HepG2 (cell line): ENCODE results near the gene HOXA13. TPM values are rescaled to one million over a fixed set of nuclear protein-coding genes. Genes with fewer than 3 reads are reported as not detected.

Experiments
- ATF7-NPFF ChIP-seq: sonication (generic); formaldehyde crosslinking; IDR thresholded peaks from 2 replicates; pipeline ENCODE4 v1.8.1; 2023; ENCODE audit warnings: mild to moderate bottlenecking, low read depth, missing genetic modification reagents, moderate library complexity
- BRCA1 ChIP-seq: sonication (generic); formaldehyde crosslinking; IDR thresholded peaks from 2 replicates; pipeline ENCODE4 v1.4.0; 2020; ENCODE audit warnings: missing genetic modification reagents
- KAT2B ChIP-seq: fragments of 150-350 bp; IDR thresholded peaks from 2 replicates; pipeline ENCODE4 v1.6.1; 2014; ENCODE audit warnings: low read depth, low read length, borderline replicate concordance
- KLF11 ChIP-seq: IDR thresholded peaks from 2 replicates; pipeline ENCODE4 v1.6.1; 2016; ENCODE audit warnings: missing compliant biosample characterization
- KMT2A ChIP-seq: sonication (generic); formaldehyde crosslinking; IDR thresholded peaks from 2 replicates; pipeline ENCODE4 v1.4.0; 2020; ENCODE audit warnings: missing genetic modification reagents
- MBNL3 ChIP-seq: fragments of 250-450 bp; sonication (Bioruptor Pico); conservative IDR thresholded peaks from 2 replicates; pipeline ENCODE4 v1.8.0; 2022; ENCODE audit warnings: mild to moderate bottlenecking, inconsistent platforms
- NFIC ChIP-seq: IDR thresholded peaks from 2 replicates; pipeline ENCODE4 v1.6.1; 2012; ENCODE audit warnings: mild to moderate bottlenecking, low read length, inconsistent platforms
- POLR2A ChIP-seq, 2 experiments: IDR thresholded peaks; 2 replicates each; pipeline ENCODE4 v1.6.1; 2011; ENCODE audit warnings: low read depth in 2 of 2, low read length in 2 of 2, mild to moderate bottlenecking in 1 of 2, moderate library complexity in 1 of 2; ENCODE audit not compliant: insufficient read depth in 1 of 2
- REST ChIP-seq, 2 experiments: IDR thresholded peaks; 2 replicates each; pipeline ENCODE4 v1.6.1; 2011 to 2012; ENCODE audit warnings: low read length in 2 of 2, borderline replicate concordance in 1 of 2, low read depth in 1 of 2, mild to moderate bottlenecking in 1 of 2, moderate library complexity in 1 of 2
- ZBTB33 ChIP-seq: sonication (generic); formaldehyde crosslinking; IDR thresholded peaks from 2 replicates; pipeline ENCODE4 v1.4.0; 2020; ENCODE audit warnings: missing genetic modification reagents
- ZBTB38 ChIP-seq: sonication (generic); formaldehyde crosslinking; IDR thresholded peaks from 2 replicates; pipeline ENCODE4 v1.5.1; 2020; ENCODE audit warnings: mild to moderate bottlenecking, missing genetic modification reagents
- ZHX2 ChIP-seq, 2 experiments: sonication (generic) in 1 of 2; formaldehyde crosslinking in 1 of 2; IDR thresholded peaks; 2 replicates each; pipeline versions ENCODE4 v1.6.1 to v1.9.0; 2014 to 2022; ENCODE audit warnings: antibody characterized with exemption in 1 of 2, borderline replicate concordance in 1 of 2, inconsistent platforms in 1 of 2, low read depth in 1 of 2, missing genetic modification reagents in 1 of 2
- ZNF12 ChIP-seq: sonication (generic); formaldehyde crosslinking; IDR thresholded peaks from 2 replicates; pipeline ENCODE4 v1.5.0; 2020; ENCODE audit warnings: missing genetic modification reagents
- ZNF160 ChIP-seq: sonication (generic); formaldehyde crosslinking; IDR thresholded peaks from 2 replicates; pipeline ENCODE4 v1.8.0; 2022; ENCODE audit warnings: mild to moderate bottlenecking, inconsistent platforms, missing genetic modification reagents
- ZNF251 ChIP-seq: sonication (generic); formaldehyde crosslinking; IDR thresholded peaks from 2 replicates; pipeline ENCODE4 v1.9.0; 2021; ENCODE audit warnings: mild to moderate bottlenecking, missing genetic modification reagents
- ZNF839 ChIP-seq: sonication (generic); formaldehyde crosslinking; IDR thresholded peaks from 2 replicates; pipeline ENCODE4 v1.4.0; 2020; ENCODE audit warnings: missing genetic modification reagents, mild to moderate bottlenecking, borderline replicate concordance
- polyA plus RNA-seq, 8 experiments: library from polyadenylated mRNA; depleted of rRNA in 3 of 8; stranded (reverse) in 7 of 8; unstranded in 1 of 8; fragments of >200 nt; fragmentation: Illumina TruSeq in 4 of 8; extraction: Trizol in 4 of 8; gene quantifications; 2 replicates each; pipeline versions ENCODE4 v1.2.1 to v1.2.3, GENCODE V29; 2011 to 2016; ENCODE audit warnings: low read depth in 4 of 8, missing spikeins in 1 of 8, mixed read lengths in 1 of 8; ENCODE audit not compliant: insufficient read depth in 1 of 8
- total RNA-seq, 5 experiments: library from RNA; depleted of rRNA; stranded (reverse); fragments of >200 nt; fragmentation: Illumina TruSeq; extraction: Trizol; gene quantifications; 2 replicates each; pipeline ENCODE4 v1.2.3, GENCODE V29; 2016; ENCODE audit warnings: low read depth in 1 of 5

The HOXA13 gene
- total and polyA plus RNA-seq, 2 of the 13 experiments (the other 11 are each of a cell fraction or from before 2014, with no cell fraction given): 0.01 to 0.04 TPM

- TF ChIP-seq ZHX2 (IDR thresholded peaks at IDR 0.05; ENCODE audit: low read depth) (no peak; the same call in 1 of the 2 replicates), ZHX2 (CRISPR knock-in tag; IDR thresholded peaks at IDR 0.05; ENCODE audit: borderline replicate concordance) (no peak), NFIC (no peak), REST (IDR thresholded peaks at IDR 0.05; ENCODE audit: borderline replicate concordance in 1 of 2, low read depth in 1 of 2, low read length in 2 of 2) (peak; percentile 1 to 77), KMT2A (0 out of 2 replicates have a peak, but pooled peaks have one; percentile 40), ZBTB38 (CRISPR knock-in tag) (no peak), KAT2B (no peak), POLR2A (IDR thresholded peaks at IDR 0.05; ENCODE audit: insufficient read depth in 1 of 2, low read depth in 2 of 2, low read length in 2 of 2) (peak in 1 of 2 experiments; percentile 10; a peak in 1 of 4 replicates), ZBTB33 (CRISPR knock-in tag) (0 out of 2 replicates have a peak, but pooled peaks have one; percentile 15), ZNF12 (CRISPR knock-in tag) (no peak), BRCA1 (CRISPR knock-in tag) (no peak), ZNF839 (no peak), ZNF160 (no peak), MBNL3 (no peak), ZNF251 (CRISPR knock-in tag) (no peak), ATF7-NPFF (CRISPR knock-in tag) (peak; percentile 61; the same call in 1 of the 2 replicates), KLF11 (CRISPR knock-in tag) (no peak)
Observed at GRCh38 chr7:27150568-27151340, 49.1 kb downstream of the HOXA13 start (continued).
